Progenitor cell of endocrine pancreas (in vitro differentiated cells): ENCODE data around the gene ECT2. TPM values are rescaled to one million over a fixed set of nuclear protein-coding genes. Genes with fewer than 3 reads are reported as not detected.
A peak's percentile ranks its signal among the peaks of the same experiment; 100 is the strongest.
"Not testable (repeated sequence)": the region's sequence is repeated elsewhere in the genome, so short reads cannot be mapped to it uniquely, and the experiment has no call there.

Source experiments
- DNase-seq: peaks from one replicate; pipeline ENCODE4 v3.0.0; 2021; ENCODE audit warnings: low spot score; ENCODE audit not compliant: unreplicated experiment
- H3K27ac Mint-ChIP-seq: 2 replicates; pipeline ENCODE4 v1.8.0; 2021; ENCODE audit warnings: mild to moderate bottlenecking, moderate library complexity, mixed read lengths
- H3K27me3 Mint-ChIP-seq: 2 replicates; pipeline ENCODE4 v1.8.0; 2021; ENCODE audit warnings: mixed read lengths
- H3K36me3 Mint-ChIP-seq: 2 replicates; pipeline ENCODE4 v1.8.0; 2022; ENCODE audit warnings: mixed read lengths; ENCODE audit not compliant: insufficient read depth
- H3K4me1 Mint-ChIP-seq: 2 replicates; pipeline ENCODE4 v1.8.0; 2021; ENCODE audit warnings: low read depth, mixed read lengths
- H3K4me3 Mint-ChIP-seq: 2 replicates; pipeline ENCODE4 v1.8.0; 2021; ENCODE audit warnings: low read depth, mild to moderate bottlenecking, moderate library complexity, mixed read lengths
- H3K9me3 Mint-ChIP-seq: 2 replicates; pipeline ENCODE4 v1.8.0; 2021; ENCODE audit warnings: low read depth, mixed read lengths
- CTCF ChIP-seq: fragments of 200-600 bp; sonication (generic); IDR thresholded peaks from one replicate; pipeline ENCODE4 v1.5.0; 2021; ENCODE audit warnings: antibody characterized with exemption, mild to moderate bottlenecking; ENCODE audit not compliant: unreplicated experiment
- total RNA-seq: library from RNA; stranded (reverse); gene quantifications from 2 replicates; pipeline ENCODE4 v1.2.1, GENCODE V29; 2021

The ECT2 gene
- total RNA-seq, 1 donor from 2014 or later = 45.4 TPM

- Mint-ChIP-seq H3K9me3 (no peaks in the 10 kb centered on the region), H3K27me3 (peaks cover 10% of the 10 kb centered on the region), H3K4me1 (peaks cover 28% of the 10 kb centered on the region), H3K36me3 (peaks cover 6% of the 10 kb centered on the region), H3K4me3 (no peak overlapping the region), H3K27ac (peak overlapping the region; percentile 87)
- DNase-seq = no peak
- no peak for TF ChIP-seq CTCF
Observed at GRCh38 chr3:172749230-172749965, 1.1 kb upstream of the ECT2 start.

GRCh38 chr3:172750069-172750367 is 508 bp upstream of the ECT2 start:
- H3K4me3 Mint-ChIP-seq = peak overlapping the region; percentile 98
- no peak for TF ChIP-seq CTCF

GRCh38 chr3:172751175-172751704 is 714 bp downstream of the ECT2 start:
- Mint-ChIP-seq H3K9me3 (no peaks in the 10 kb centered on the region), H3K27me3 (peaks cover under 1% of the 10 kb centered on the region), H3K36me3 (peaks cover 7% of the 10 kb centered on the region), H3K27ac (peak overlapping the region; percentile 99), H3K4me1 (peaks cover 28% of the 10 kb centered on the region), H3K4me3 (peak overlapping the region; percentile 98)
- TF ChIP-seq CTCF = no peak
- no peak for DNase-seq

More at GRCh38 chr3:172750069-172750367, 508 bp upstream of the ECT2 start:
- DNase-seq = no peak
- Mint-ChIP-seq H3K36me3 (peaks cover 6% of the 10 kb centered on the region), H3K27ac (peak overlapping the region; percentile 99), H3K27me3 (peaks cover 10% of the 10 kb centered on the region), H3K9me3 (no peaks in the 10 kb centered on the region), H3K4me1 (peaks cover 28% of the 10 kb centered on the region)

- DNase-seq = no peak
- Mint-ChIP-seq H3K27me3 (no peaks in the 10 kb centered on the region), H3K27ac (no peak overlapping the region), H3K4me3 (peak overlapping the region; percentile 98), H3K4me1 (peaks cover 28% of the 10 kb centered on the region), H3K9me3 (no peaks in the 10 kb centered on the region), H3K36me3 (peaks cover 13% of the 10 kb centered on the region)
- no peak for TF ChIP-seq CTCF
Observed at GRCh38 chr3:172752651-172753050, 2.1 kb downstream of the ECT2 start.

GRCh38 chr3:172753125-172753524 is 2.6 kb downstream of the ECT2 start:
- no peaks in the 10 kb centered on the region for H3K9me3 Mint-ChIP-seq

GRCh38 chr3:172760416-172760815 is 9.9 kb downstream of the ECT2 start:
- H3K27me3 Mint-ChIP-seq, H3K9me3 Mint-ChIP-seq, DNase-seq, H3K27ac Mint-ChIP-seq, H3K4me1 Mint-ChIP-seq, H3K4me3 Mint-ChIP-seq: not testable (repeated sequence)
- H3K36me3 Mint-ChIP-seq = peaks cover 34% of the 10 kb centered on the region

More at GRCh38 chr3:172753125-172753524, 2.6 kb downstream of the ECT2 start:
- no peak for TF ChIP-seq CTCF
- no peaks in the 10 kb centered on the region for H3K27me3 Mint-ChIP-seq
- H3K4me3 Mint-ChIP-seq = no peak overlapping the region
- no peak overlapping the region for H3K27ac Mint-ChIP-seq
- peaks cover 28% of the 10 kb centered on the region for H3K4me1 Mint-ChIP-seq
- DNase-seq = no peak
- peaks cover 16% of the 10 kb centered on the region for H3K36me3 Mint-ChIP-seq
